Measurements from ENCODE around the gene BAMBI.

BAMBI gene

DNA sequence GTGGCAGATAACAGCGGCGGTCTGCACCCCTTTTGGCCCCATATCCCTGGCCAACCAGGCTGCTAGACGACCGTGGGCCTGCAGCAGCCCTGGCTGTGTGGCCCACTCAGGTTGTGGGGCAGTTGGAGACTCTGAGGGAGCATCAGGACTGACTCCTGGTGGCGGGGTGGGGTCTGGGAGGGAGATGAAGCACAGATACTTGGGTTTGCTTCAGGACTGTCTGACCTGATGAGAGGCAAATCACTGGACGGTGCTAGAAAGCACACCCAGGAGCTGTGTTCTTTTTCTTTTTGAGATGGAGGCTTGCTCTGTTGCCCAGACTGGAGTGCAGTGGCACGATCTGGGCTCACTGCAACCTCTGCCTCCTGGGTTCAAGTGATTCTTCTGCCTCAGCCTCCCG, 28.2 kb downstream of the BAMBI start:
- DNase-seq (ENCODE audit: low read depth): no peak

DNA sequence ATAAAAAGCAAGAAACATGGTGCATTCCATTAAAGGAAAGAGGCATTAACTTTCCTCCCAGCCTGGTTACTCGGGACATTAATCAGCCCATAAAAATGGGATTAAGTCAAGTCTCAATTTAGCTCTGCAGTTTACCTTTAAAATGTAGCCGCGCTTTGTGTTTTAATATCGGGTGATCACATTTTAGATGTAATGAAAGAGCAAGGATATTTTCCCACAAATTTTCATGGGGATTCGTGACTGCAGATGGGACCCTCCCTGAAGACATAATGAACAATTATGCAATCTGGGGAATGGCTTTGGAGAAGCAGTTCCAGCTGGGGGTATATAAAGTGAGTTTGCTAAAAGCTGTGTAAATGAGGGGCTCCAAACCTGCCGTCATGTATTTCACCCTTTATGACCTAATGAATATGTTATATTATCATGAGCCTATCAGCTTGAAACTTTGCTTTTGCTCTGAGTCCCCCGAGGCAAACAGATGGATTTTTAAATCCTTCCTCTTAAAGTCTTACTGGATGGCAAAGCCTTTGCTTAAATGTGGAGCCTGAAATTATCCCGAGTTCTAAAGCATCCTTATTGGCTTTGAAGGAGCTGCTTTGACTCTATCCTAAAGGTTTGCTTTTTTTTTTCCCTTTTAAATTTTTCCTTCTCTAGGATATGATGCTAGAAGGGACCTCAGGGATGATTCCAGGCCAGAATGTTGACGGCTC, 31.8 kb downstream of the BAMBI start:
- no peak for DNase-seq (ENCODE audit: low read depth)

GRCh38 chr10:28710202-28710886, 33.0 kb downstream of the BAMBI start:
- DNase-seq (ENCODE audit: low read depth): no peak

DNA sequence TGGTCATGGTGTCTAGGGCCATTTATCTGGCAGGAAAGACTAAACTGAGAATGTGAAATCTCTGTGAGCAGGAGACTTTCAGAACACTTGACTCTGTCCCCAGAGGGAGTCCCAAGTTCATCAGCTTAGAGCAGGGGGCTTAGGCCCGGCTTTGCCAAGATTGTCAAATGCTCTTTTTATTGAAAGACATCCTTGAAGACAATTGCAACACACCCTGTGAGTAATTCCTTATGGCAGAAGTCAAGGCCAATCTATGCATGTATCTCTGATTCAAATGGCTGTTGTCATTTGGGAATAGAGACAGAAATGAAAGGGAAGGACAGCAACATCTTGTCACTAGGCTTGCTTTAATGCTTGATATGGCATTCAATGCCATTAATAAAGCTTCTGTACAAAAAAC, 33.7 kb downstream of the BAMBI start:
- no peak for DNase-seq (ENCODE audit: low read depth)

- no peak for DNase-seq (ENCODE audit: low read depth)
Observed at GRCh38 chr10:28711776-28712175, 34.5 kb downstream of the BAMBI start.

DNA sequence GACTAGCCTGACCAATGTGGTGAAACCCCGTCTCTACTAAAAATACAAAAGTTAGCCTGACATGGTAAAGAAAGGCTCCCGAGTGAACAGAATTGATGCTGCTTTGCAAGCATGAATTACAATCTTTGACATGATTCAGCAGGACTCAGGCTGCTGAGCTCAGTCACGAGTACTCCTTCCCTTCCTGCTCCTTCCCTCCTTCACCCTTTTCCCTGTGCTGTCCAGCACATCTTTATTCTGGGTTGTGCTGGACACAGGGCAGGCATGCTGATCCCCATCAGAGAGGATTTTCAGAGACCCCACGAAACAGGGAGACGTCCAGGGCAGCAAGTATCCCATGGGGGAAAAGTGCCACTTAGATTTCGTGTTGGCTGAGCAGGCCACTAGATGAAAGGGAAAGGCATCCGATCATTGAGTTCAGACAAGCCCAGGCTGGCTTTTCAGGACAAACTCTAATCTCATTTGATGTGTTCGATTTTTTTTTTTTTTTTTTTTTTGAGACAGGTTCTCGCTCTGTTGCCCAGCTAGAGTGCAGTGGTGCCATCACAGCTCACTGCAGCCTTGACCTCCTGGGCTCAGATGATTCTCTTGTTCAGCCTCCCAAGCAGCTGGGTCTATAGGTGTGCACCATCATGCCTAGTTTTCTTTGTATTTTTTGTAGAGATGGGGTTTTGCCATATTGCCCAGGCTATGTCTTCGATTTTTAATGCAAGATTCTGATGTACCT, 36.5 kb downstream of the BAMBI start:
- DNase-seq (ENCODE audit: low read depth): no peak

GRCh38 chr10:28714401-28715053, 37.2 kb downstream of the BAMBI start:
- DNase-seq (ENCODE audit: low read depth): no peak

- DNase-seq (ENCODE audit: low read depth): no peak
Observed at GRCh38 chr10:28715246-28715645, 37.9 kb downstream of the BAMBI start.

GRCh38 chr10:28715757-28716156, 38.4 kb downstream of the BAMBI start:
- no peak for DNase-seq (ENCODE audit: low read depth)

GRCh38 chr10:28716748-28717147, 39.4 kb downstream of the BAMBI start:
- no peak for DNase-seq (ENCODE audit: low read depth)

GRCh38 chr10:28717656-28718201, 40.4 kb downstream of the BAMBI start:
- no peak for DNase-seq (ENCODE audit: low read depth)

DNA sequence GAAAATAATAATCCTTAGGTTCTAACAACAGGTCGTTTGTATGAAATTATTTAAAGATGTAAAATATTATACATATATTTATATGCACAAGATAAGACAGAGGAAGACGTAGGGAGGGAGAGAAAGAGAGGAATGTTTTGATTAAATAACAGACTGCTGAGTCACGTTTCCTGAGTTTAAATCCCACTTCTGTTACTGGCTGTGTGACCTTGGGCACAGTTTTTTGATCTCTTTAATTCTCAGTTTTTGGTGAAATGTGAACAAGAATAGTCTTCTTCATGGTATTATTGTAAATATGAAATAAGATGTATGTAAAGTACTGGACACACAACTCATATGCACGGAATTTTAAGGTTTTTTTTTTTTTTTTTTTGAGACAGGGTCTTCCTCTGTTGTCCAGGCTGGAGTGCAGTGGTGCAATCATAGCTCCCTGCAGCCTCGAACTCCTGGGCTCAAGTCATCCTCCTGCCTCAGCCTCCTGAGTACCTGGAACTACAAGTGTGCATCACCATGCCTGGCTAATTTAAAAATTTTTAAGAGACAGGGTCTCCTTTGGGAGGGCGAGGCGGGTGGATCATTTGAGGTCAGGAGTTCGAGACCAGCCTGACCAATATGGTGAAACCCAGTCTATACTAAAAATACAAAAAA, 42.6 kb downstream of the BAMBI start:
- no peak for DNase-seq (ENCODE audit: low read depth)

DNA sequence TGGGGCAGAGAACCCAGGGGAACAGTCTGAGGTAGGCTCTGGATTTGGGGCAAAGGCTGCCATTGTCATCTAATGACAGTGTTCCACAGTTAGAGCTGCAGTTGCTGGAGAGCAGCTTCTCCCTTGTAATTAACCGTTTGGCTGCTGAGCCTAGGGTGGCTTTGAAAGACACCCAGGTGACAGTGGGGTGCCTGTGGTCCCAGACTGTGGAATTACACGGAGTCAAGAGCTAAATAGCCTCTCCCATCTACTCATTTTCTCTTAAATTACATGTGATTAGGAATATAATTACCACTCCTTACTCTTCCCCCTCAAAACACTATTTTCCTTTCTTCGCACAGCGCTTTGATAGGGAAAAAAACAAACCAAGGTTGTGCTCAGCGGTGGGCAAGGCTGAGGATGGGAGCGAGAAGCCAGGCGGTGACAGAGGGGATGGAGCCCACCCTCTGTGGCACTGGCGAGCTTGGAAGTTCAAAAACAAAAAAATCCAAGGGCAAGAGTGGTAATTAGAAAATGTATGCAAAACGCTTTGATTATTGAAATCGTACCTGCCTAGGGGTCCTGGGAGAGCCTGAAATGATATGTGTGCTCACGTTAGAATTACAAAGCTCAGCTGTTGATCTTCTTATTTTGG, 44.1 kb downstream of the BAMBI start:
- DNase-seq (ENCODE audit: low read depth): no peak

GRCh38 chr10:28722065-28722803, 44.9 kb downstream of the BAMBI start:
- no peak for DNase-seq (ENCODE audit: low read depth)

- DNase-seq (ENCODE audit: low read depth): no peak
Observed at GRCh38 chr10:28728366-28728765, 51.0 kb downstream of the BAMBI start.

DNA sequence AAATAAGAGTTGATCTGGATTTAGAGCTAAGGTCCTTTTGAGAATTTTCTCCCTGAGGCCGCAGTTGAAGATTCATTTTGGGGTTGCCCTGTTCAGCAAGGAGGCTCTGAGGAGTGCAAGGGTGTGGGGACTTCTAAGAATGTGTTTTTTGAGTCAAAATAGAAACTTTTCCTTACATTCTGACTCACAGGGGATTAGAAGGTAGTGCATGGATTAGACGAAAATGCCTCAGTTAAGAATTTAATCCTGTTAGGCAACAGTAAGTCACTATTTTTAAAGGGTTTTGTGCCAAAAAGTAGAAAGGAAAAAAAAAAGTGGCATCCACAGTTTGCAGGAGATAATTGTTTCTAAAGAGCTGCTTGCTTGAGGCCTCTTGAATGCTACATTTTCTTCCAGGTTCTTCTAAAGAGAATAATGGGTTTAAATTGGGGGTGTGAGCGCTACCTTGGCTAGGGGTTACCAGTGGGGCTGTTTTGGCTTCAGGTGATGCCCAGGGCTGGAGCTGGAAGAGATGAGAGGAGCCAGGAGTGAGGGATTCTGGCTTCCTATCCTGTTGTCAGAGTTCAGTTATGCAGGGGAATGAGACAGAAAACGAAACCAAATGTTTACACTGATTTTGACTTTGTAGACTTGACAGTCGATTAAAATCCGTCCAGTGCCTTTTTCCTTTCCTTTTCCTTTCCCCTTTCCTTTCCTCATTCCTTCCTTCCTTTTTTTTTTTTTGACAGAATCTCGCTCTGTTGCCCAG, 52.9 kb downstream of the BAMBI start:
- no peak for DNase-seq (ENCODE audit: low read depth)

- no peak for DNase-seq (ENCODE audit: low read depth)
Observed at GRCh38 chr10:28732091-28732490, 54.8 kb downstream of the BAMBI start.
